HL-60 (cell line): Measurements from ENCODE around the gene CCL24.

Experiments used
- DNase-seq, 2 experiments: peaks; one replicate each; pipeline ENCODE4 v3.0.0-alpha.2; 2010 to 2020; ENCODE audit warnings: low read depth in 1 of 2, low spot score in 1 of 2
- H3K27ac ChIP-seq: fragments of 250-450 bp; sonication (Bioruptor Pico); replicated peaks from 2 replicates; pipeline ENCODE4 v1.5.1; 2020; ENCODE audit warnings: mild to moderate bottlenecking, moderate library complexity
- H3K27me3 ChIP-seq: fragments of 250-450 bp; sonication (Bioruptor Pico); 2 replicates; pipeline ENCODE4 v1.5.1; 2021; ENCODE audit warnings: mild to moderate bottlenecking, moderate library complexity; ENCODE audit not compliant: insufficient read depth, poor library complexity, severe bottlenecking
- H3K4me3 ChIP-seq: replicated peaks from 2 replicates; pipeline ENCODE4 v1.5.1; 2011; ENCODE audit warnings: mild to moderate bottlenecking, control low read depth, low read length; ENCODE audit not compliant: insufficient read depth
- CTCF ChIP-seq: IDR thresholded peaks from one replicate; pipeline ENCODE4 v1.5.1; 2011; ENCODE audit warnings: low read length, control low read depth, inconsistent platforms; ENCODE audit not compliant: insufficient read depth
- GABPA ChIP-seq: IDR thresholded peaks from 2 replicates; pipeline ENCODE4 v1.6.1; 2012; ENCODE audit warnings: low read depth
- POLR2AphosphoS5 ChIP-seq: IDR thresholded peaks from 2 replicates; pipeline ENCODE4 v1.6.1; 2012; ENCODE audit warnings: low read depth
- REST ChIP-seq: IDR thresholded peaks from 2 replicates; pipeline ENCODE4 v1.6.1; 2012; ENCODE audit warnings: low read depth; ENCODE audit not compliant: insufficient replicate concordance
- SPI1 ChIP-seq: IDR thresholded peaks from 2 replicates; pipeline ENCODE4 v1.6.1; 2012; ENCODE audit warnings: low read depth, mild to moderate bottlenecking, borderline replicate concordance

The CCL24 gene

GRCh38 chr7:75823198-75823910 lies 9.7 kb upstream of the CCL24 start:
- Histone ChIP-seq H3K27me3 (no peaks in the 10 kb centered on the region), H3K27ac (no peak overlapping the region), H3K4me3 (no peak overlapping the region)
- TF ChIP-seq GABPA (no peak), POLR2AphosphoS5 (no peak), SPI1 (no peak), REST (no peak), CTCF (no peak)
- DNase-seq: no peak

GRCh38 chr7:75820688-75821087 lies 7.1 kb upstream of the CCL24 start:
- H3K4me3 ChIP-seq: no peak overlapping the region
- TF ChIP-seq GABPA (no peak), SPI1 (no peak), REST (no peak), CTCF (no peak), POLR2AphosphoS5 (no peak)
- H3K27ac ChIP-seq: no peak overlapping the region
- no peak for DNase-seq
- no peaks in the 10 kb centered on the region for H3K27me3 ChIP-seq

GRCh38 chr7:75819711-75820110 lies 6.1 kb upstream of the CCL24 start:
- DNase-seq: peak; percentile 69 to 85
- H3K27me3 ChIP-seq: no peaks in the 10 kb centered on the region

More at GRCh38 chr7:75819711-75820110, 6.1 kb upstream of the CCL24 start:
- TF ChIP-seq SPI1 (no peak), CTCF (no peak), POLR2AphosphoS5 (no peak), GABPA (no peak), REST (no peak)
- no peak overlapping the region for H3K27ac ChIP-seq
- H3K4me3 ChIP-seq: no peak overlapping the region
